HG02610 (cell line): ENCODE data around the gene MS4A7.

ENCODE experiments used
- ATAC-seq: cut with Tn5 transposase; IDR thresholded peaks from one replicate; pipeline ENCODE4 v1.9.1; 2021; ENCODE audit warnings: mild to moderate bottlenecking, moderate library complexity; ENCODE audit not compliant: unreplicated experiment

Gene MS4A7

DNA sequence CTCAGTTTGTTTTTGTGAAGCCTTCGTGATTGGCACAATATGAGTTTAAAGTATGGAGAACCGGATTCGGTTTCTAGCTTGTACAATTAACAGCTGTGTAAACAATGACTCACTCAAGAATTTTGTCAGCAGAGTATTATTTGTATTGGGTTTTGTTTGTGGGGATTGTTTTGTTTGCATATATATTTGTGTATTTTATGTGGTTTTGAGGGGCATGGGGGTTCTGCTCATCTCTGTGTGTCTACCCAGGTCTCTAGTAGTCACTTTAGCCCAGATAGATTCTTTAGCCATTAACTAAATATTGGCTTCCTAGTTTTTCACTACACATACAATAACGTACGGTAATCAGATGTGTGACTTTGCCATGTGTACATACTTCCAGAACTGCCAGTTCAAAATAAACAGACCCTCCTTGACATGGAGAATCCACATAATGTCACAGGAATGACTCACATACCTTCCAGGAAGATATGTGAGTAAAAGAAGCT lies 7.5 kb upstream of the MS4A7 start:
- no peak for ATAC-seq

- no peak for ATAC-seq
Measured at GRCh38 chr11:60371386-60371785, 6.9 kb upstream of the MS4A7 start.

DNA sequence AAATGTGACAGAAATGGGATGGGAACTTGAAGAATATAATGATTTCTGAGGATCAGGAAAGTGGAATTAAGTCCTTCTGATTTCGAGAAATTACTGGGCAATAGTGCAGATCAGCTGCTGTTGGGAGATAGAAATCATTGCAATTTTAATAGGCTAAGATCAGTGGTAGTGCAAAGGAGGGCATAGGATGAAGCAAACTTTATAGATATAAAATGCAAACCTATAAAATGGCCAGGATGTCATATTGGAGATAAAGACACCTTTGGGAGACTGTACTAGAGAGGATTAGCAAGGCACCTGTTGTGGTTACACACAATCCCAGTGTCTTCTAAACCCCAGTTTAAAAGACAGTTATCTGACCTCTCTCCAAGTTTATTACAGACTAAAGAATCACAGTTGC lies 6.5 kb upstream of the MS4A7 start:
- ATAC-seq: no peak

DNA sequence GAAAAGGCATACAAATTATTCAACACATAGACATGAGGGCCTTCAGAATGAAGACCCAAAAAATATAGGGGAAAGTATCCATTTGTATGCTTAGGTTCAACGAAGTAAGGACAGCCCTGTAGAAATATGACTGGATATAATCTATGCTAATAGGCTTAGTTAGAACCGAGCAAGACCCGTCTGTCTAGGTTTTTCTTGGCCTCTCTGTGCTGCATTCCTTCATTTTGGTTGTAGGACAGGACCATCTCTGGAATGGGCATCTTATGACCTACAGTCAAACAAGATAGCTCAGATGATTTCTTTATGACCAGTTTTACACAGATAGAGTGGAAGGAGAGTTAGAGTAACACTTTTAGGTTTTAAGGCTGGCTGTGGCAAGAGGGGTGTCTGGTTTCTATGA lies 5.6 kb upstream of the MS4A7 start:
- no peak for ATAC-seq

GRCh38 chr11:60375316-60375715 lies 3.0 kb upstream of the MS4A7 start:
- ATAC-seq: no peak

DNA sequence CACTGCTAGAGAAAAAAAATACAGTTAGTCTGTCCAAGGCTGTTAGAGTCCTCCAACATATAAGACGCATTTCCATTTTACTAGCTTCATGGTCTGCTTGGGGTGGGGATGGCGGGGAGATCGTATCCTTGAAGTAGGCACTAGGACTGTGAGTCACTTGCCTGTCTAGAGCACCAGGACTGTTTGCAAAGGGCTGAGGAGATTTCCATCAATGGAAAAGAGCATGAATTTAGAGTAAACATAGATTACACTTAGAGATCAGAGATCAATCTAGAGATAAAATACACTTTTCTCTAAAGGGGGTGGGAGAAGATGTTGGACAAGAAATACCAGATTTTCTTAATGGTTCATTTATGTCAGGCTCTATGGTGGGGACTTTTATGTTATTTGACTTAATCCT lies 1.7 kb upstream of the MS4A7 start:
- ATAC-seq: no peak

DNA sequence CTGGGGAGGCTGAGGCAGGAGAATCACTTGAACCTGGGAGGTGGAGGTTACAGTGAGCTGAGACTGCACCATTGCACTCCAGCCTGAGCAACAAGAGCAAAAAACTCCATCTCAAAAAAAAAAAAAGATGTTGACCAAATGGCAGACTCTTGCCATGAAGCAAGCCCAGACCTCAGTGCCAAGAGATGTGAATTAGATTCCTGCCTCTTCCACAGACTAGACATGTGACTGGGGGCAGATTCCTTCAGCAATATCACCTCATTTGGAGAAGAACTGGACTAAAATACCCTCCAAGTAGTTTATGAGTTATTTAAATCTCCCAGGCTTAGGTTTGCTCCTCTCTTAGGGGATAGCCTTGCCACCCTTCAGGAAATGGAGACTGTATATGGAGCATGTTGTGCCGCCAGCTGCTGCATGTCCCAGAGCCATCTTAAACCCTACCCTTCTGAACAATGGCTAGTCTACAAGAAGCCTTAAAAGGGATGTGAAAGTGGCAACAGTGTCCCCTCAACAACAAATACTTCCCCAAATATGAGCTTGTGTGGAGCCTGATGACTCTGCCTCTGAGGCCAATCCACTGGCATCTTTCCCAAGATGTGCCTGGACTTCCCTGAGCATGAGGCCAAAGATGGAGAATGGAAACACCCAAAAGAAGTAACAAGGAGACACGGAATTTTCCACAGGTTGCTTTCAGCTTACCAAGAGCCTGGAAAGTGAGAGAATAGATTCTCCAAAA lies 763 bp upstream of the MS4A7 start:
- ATAC-seq: peak; percentile 37

GRCh38 chr11:60389279-60389910 lies 11.1 kb downstream of the MS4A7 start:
- peak; percentile 91 for ATAC-seq

- ATAC-seq: no peak
Measured at GRCh38 chr11:60390419-60390818, 12.1 kb downstream of the MS4A7 start.

DNA sequence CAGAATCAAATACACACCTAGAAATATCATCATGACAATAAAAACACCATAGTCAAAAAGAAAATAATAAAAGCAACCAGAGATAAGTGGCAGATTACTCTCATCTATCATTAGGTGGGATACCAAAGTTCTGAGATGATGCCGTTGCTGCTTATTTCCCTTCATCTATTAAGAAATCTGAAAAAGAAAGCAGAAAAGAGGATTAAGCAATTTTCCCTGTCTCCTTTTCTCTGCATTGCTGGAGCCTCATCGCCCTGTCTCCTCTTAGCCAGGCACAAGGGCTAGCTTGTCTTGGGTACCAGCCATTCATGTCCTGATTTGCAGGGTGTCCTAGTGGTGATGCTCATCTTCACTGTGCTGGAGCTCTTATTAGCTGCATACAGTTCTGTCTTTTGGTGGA lies 14.0 kb downstream of the MS4A7 start:
- ATAC-seq: no peak

DNA sequence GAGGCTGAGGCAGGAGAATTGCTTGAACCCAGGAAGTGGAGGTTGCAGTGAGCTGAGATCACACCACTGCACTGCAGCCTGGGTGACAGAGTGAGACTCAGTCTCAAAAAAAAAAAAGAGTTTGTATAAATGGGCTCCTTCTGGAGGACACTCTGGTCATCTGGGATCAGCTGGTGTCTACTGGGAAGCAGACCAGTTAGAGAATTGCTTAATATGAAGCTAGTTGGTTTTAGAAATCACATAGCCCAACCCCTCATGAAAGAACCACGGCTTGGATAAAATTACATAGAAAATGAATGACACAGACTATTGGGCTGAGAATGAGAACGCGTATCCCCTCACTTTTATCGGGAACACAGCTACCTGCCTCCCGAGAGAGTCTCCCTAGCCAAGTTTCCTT lies 14.7 kb downstream of the MS4A7 start:
- ATAC-seq: no peak

- no peak for ATAC-seq
Measured at GRCh38 chr11:60394666-60395380, 16.5 kb downstream of the MS4A7 start.

- no peak for ATAC-seq
Measured at GRCh38 chr11:60396382-60396781, 18.1 kb downstream of the MS4A7 start, which contains the start of gene MS4A14. TSS of gene MS4A14 (plus strand) at chr11:60396459. CDS start at chr11:60396579, 120 bp downstream.

GRCh38 chr11:60396799-60397198 lies 18.5 kb downstream of the MS4A7 start:
- peak; percentile 84 for ATAC-seq

DNA sequence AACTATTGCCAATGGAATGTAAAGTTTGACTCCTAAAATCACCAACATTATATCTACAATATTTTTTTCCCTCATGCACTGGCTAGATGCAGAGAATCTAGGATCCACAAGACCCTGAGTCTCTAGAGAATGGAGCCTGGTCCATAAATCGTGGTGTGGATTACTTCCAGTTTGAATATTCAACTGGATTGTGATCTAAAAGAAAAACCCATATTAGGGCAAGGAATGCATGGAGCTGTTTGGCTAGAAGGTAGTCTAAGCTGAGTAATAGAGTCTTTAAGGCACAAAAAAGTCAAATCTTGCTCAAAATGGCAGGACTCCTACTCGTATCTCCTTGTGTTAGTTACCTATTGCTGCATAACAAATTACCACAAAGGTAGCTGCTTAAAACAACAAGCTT lies 41.7 kb downstream of the MS4A7 start:
- ATAC-seq: no peak

GRCh38 chr11:60422609-60423008 lies 44.3 kb downstream of the MS4A7 start:
- no peak for ATAC-seq

GRCh38 chr11:60428517-60428916 lies 50.2 kb downstream of the MS4A7 start:
- ATAC-seq: no peak

DNA sequence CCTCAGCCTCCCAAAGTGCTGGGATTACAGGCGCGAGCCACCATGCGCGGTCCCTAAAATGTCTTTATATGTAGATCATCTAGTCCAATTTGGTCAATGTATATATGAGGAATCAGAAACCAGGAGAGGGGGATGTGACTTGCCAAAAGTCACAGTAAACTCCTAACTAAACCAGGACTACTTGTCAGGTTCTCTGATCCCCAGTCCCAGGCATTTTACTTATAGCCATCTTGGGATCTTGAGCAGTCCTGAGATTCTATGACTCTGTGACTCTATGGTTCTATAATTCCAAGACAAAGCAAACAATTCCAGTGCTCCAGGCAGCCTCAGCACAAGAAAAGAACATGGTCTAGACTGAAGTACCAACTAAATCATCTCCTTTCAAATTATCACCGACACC lies 50.9 kb downstream of the MS4A7 start, which contains the start of gene MS4A5:
MS4A5 (plus strand) TSS at position 301 of the 400 bp plus-strand sequence. CDS start 103 bp downstream, outside the sequence.
- no peak for ATAC-seq

GRCh38 chr11:60431251-60431650 lies 52.9 kb downstream of the MS4A7 start:
- ATAC-seq: no peak

- ATAC-seq: no peak
Measured at GRCh38 chr11:60433401-60433800, 55.1 kb downstream of the MS4A7 start.
